Karpas-422 (cell line): ENCODE results near the gene DUSP16. TPM values are rescaled to one million over a fixed set of nuclear protein-coding genes. Genes with fewer than 3 reads are reported as not detected.
"Not testable (repeated sequence)": the region's sequence is repeated elsewhere in the genome, so short reads cannot be mapped to it uniquely, and the experiment has no call there.

ENCODE experiments used
- DNase-seq: peaks from one replicate; pipeline ENCODE4 v3.0.0-alpha.2; 2015
- H2AFZ ChIP-seq: fragments of 200-600 bp; sonication (generic); 2 replicates; pipeline ENCODE4 v1.6.1; 2014; ENCODE audit warnings: antibody characterized with exemption, low read length, mixed read lengths
- H3K27ac ChIP-seq: fragments of 200-600 bp; sonication (generic); 2 replicates; pipeline ENCODE4 v1.5.1; 2014; ENCODE audit warnings: mild to moderate bottlenecking, low read length, moderate library complexity
- H3K27me3 ChIP-seq: fragments of 200-600 bp; sonication (generic); 2 replicates; pipeline ENCODE4 v1.6.1; 2014; ENCODE audit warnings: low read length, mixed read lengths
- H3K36me3 ChIP-seq: fragments of 200-600 bp; sonication (generic); 2 replicates; pipeline ENCODE4 v1.6.1; 2014; ENCODE audit warnings: low read length, mixed read lengths; ENCODE audit not compliant: insufficient read depth
- H3K4me1 ChIP-seq: fragments of 200-600 bp; sonication (generic); 2 replicates; pipeline ENCODE4 v1.6.1; 2014; ENCODE audit warnings: mild to moderate bottlenecking, low read length, mixed read lengths
- H3K4me2 ChIP-seq: fragments of 200-600 bp; sonication (generic); 2 replicates; pipeline ENCODE4 v1.6.1; 2014; ENCODE audit warnings: low read length, low read depth, mild to moderate bottlenecking; ENCODE audit not compliant: poor library complexity, severe bottlenecking
- H3K4me3 ChIP-seq: fragments of 200-600 bp; sonication (generic); 2 replicates; pipeline ENCODE4 v1.5.1; 2014; ENCODE audit warnings: mild to moderate bottlenecking, antibody characterized with exemption, low read length, mixed read lengths
- H3K79me2 ChIP-seq: fragments of 200-600 bp; sonication (generic); 2 replicates; pipeline ENCODE4 v1.6.1; 2014; ENCODE audit warnings: mild to moderate bottlenecking, low read length, mixed read lengths
- H3K9ac ChIP-seq: fragments of 200-600 bp; sonication (generic); 2 replicates; pipeline ENCODE4 v1.6.0; 2014; ENCODE audit warnings: low read length
- H3K9me2 ChIP-seq: fragments of 200-600 bp; sonication (generic), shearing (Covaris generic); replicated peaks from 2 replicates; pipeline ENCODE4 v1.6.0; 2014; ENCODE audit warnings: mild to moderate bottlenecking, low read length, moderate library complexity; ENCODE audit not compliant: insufficient read depth
- H3K9me3 ChIP-seq: fragments of 300-700, 200-600 bp; sonication (generic); 2 replicates; pipeline ENCODE4 v1.6.1; 2014; ENCODE audit warnings: low read length, mixed read lengths
- H4K20me1 ChIP-seq: fragments of 200-600 bp; sonication (generic); 2 replicates; pipeline ENCODE4 v1.6.1; 2014; ENCODE audit warnings: mild to moderate bottlenecking, antibody characterized with exemption, low read length, low read depth; ENCODE audit not compliant: insufficient read depth
- total RNA-seq: library from RNA; depleted of rRNA; stranded (reverse); fragments of >200 nt; shearing (Covaris generic); gene quantifications from 2 replicates; pipeline ENCODE4 v1.2.3, GENCODE V29; 2014; ENCODE audit warnings: low replicate concordance

DUSP16 gene
- total RNA-seq, 1 experiment from 2014 or later, result 1.8 TPM

DNA sequence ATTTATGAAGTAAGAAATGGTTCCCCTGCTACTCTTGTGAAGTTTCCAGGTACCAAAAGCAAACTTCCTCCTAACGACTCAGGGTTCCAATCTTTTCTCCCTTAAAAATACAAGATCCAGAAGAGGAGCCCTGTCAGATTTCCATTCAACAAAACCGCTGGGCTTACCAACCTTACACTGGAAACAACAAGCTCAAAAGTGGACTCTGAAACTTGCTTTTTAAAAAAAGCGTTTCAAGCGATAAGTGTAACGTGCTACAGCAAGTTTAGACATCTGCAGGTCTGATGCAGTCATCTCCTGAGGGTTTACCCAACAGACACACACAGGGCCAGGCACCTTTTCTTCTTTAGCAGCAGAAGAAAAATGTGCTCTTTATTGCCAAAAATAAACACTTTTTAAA lies 42.1 kb upstream of the DUSP16 start:
- DNase-seq, result no peak
- H3K79me2 ChIP-seq, result no peaks in the 10 kb centered on the region
- peaks cover 10% of the 10 kb centered on the region for H3K4me1 ChIP-seq
- no peak overlapping the region for H3K4me2 ChIP-seq
- no peaks in the 10 kb centered on the region for H3K9me2 ChIP-seq
- H2AFZ ChIP-seq, result no peak overlapping the region
- no peaks in the 10 kb centered on the region for H4K20me1 ChIP-seq
- no peak overlapping the region for H3K9ac ChIP-seq
- H3K27me3 ChIP-seq, result no peaks in the 10 kb centered on the region
- H3K36me3 ChIP-seq, result no peaks in the 10 kb centered on the region
- H3K9me3 ChIP-seq, result no peaks in the 10 kb centered on the region
- H3K4me3 ChIP-seq, result no peak overlapping the region
- no peak overlapping the region for H3K27ac ChIP-seq

DNA sequence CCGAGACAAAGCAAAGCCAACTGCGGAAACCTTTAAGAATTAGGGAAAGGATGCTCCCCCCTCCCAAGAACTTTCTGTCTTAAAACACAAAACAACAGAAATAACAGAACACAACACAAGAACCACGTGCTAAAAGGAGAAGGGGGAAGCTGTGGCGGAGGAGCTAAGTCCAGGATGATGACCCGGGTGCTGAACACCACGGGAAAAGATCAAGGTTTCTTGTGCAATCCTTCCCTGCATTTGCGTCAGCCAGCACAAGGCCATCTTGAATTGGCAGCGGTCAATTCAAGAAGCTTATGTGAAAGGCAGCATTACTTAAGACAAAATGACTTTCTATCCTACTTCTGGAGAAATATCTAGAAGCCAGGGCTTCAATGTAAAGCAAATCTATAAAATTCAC lies 38.0 kb upstream of the DUSP16 start:
- no peak overlapping the region for H3K27ac ChIP-seq
- H3K4me3 ChIP-seq, result no peak overlapping the region
- no peaks in the 10 kb centered on the region for H3K4me1 ChIP-seq
- no peaks in the 10 kb centered on the region for H3K9me2 ChIP-seq
- H3K4me2 ChIP-seq, result no peak overlapping the region
- H3K79me2 ChIP-seq, result no peaks in the 10 kb centered on the region
- no peak for DNase-seq
- H3K36me3 ChIP-seq, result no peaks in the 10 kb centered on the region
- no peaks in the 10 kb centered on the region for H4K20me1 ChIP-seq
- no peak overlapping the region for H3K9ac ChIP-seq
- H2AFZ ChIP-seq, result no peak overlapping the region
- no peaks in the 10 kb centered on the region for H3K9me3 ChIP-seq
- H3K27me3 ChIP-seq, result no peaks in the 10 kb centered on the region

DNA sequence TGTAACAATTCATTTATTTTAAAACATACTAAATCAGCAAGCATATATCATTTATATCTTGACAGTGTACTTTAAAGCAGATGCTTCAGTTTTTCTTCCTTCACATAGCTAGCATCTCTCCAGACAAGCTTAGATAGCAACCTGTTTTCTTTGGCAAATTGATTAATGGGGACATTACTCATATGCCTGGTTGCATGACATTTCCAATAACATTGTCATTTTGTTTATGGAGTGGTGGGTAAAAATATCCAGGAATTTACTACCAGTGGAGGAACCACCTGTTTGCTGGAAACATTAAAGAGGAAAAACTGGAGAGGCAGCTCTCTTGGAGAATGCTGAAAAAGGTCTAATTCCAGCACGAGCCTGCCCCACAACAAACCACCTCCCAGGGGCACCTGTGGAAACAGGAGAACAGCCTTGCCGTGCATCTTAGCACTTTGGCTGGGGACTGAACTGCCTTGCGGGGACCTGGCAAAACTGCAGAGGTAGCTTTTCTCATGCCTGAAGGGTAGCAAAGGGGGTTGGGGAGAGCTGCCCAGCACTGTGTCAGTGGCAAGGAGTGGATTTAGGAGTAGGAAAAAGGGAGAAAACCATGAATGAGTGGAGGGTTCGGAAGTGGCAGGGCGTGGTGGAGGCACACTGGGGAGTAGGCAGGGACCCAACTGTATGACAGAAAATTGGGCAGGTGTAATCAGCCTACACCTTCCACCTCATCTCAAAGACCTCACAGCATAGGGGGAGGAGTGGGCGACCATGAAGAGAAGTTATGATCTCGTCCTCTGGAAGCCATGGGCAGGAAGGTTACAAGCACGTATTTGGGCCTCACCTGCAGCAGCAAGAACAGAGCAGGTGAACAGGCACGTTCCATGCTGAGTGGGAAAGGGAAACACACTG lies 37.3 kb upstream of the DUSP16 start:
- Histone ChIP-seq H3K4me1 (no peaks in the 10 kb centered on the region), H3K4me3 (no peak overlapping the region), H3K9me2 (no peaks in the 10 kb centered on the region), H3K4me2 (no peak overlapping the region), H3K9me3 (no peaks in the 10 kb centered on the region), H4K20me1 (no peaks in the 10 kb centered on the region), H2AFZ (no peak overlapping the region), H3K27ac (no peak overlapping the region), H3K27me3 (no peaks in the 10 kb centered on the region), H3K9ac (no peak overlapping the region), H3K36me3 (no peaks in the 10 kb centered on the region), H3K79me2 (no peaks in the 10 kb centered on the region)
- no peak for DNase-seq

DNA sequence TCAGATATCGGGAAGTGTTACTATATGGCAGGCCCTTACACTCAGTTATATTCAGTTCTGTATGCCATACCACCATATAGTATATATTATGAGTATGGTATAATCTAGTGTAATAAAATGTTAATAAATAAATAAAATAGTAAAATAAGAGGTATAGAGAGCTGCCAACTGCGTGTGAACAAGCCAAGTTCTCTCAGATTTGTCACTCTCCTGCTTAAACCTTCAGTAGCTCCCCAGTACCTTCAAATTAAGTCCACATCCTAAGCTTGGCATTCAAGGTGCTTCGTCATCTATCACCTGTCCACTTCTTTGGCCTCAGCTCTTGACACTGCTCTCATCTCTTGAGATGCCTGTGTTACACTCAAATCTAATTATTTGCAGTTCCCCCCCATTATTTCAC lies 36.2 kb upstream of the DUSP16 start:
- Histone ChIP-seq H3K27ac (no peak overlapping the region), H3K27me3 (no peaks in the 10 kb centered on the region), H2AFZ (no peak overlapping the region), H3K4me2 (no peak overlapping the region), H3K4me3 (no peak overlapping the region), H3K79me2 (no peaks in the 10 kb centered on the region), H3K9me3 (no peaks in the 10 kb centered on the region), H3K4me1 (no peaks in the 10 kb centered on the region), H4K20me1 (no peaks in the 10 kb centered on the region), H3K9me2 (no peaks in the 10 kb centered on the region), H3K9ac (no peak overlapping the region), H3K36me3 (no peaks in the 10 kb centered on the region)
- DNase-seq, result no peak

DNA sequence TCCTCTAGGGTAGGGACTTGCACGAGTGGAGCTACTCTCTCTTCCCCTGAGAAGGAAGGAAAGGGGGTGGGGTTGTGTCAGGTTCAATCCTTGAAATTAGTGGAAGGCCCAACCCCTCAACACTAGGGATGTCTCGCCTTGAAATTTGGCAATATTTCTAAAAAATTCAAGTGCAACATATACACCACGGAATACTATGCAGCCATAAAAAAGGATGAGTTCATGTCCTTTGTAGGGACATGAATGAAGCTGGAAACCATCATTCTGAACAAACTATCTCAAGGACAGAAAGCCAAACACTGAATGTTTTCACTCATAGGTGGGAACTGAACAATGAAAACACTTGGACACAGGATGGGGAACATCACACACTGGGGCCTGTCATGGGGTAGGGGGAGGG lies 33.9 kb upstream of the DUSP16 start:
- not testable (repeated sequence) for H3K27me3 ChIP-seq, DNase-seq, H3K9ac ChIP-seq, H3K9me3 ChIP-seq, H3K4me3 ChIP-seq, H3K27ac ChIP-seq, H3K4me2 ChIP-seq, H4K20me1 ChIP-seq, H3K79me2 ChIP-seq, H2AFZ ChIP-seq, H3K9me2 ChIP-seq, H3K4me1 ChIP-seq, H3K36me3 ChIP-seq

DNA sequence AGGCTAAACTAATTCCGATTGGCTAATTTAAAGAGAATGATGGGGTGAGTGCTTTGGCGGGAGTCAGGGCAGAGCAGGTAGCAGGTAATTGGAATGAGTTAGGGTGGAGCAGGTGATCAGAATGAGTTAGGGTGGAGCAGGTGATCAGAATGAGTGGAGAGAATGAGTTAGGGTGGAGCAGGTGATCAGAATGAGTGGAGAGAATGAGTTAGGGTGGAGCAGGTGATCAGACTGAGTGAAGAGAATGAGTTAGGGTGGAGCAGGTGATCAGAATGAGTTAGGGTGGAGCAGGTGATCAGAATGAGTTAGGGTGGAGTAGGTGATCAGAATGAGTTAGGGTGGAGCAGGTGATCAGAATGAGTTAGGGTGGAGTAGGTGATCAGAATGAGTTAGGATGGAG lies 33.3 kb upstream of the DUSP16 start:
- H3K27ac ChIP-seq, H3K27me3 ChIP-seq, H4K20me1 ChIP-seq, H3K4me1 ChIP-seq, H3K4me3 ChIP-seq, H3K36me3 ChIP-seq, H3K9me2 ChIP-seq, DNase-seq, H2AFZ ChIP-seq, H3K9me3 ChIP-seq, H3K4me2 ChIP-seq, H3K79me2 ChIP-seq, H3K9ac ChIP-seq: not testable (repeated sequence)

DNA sequence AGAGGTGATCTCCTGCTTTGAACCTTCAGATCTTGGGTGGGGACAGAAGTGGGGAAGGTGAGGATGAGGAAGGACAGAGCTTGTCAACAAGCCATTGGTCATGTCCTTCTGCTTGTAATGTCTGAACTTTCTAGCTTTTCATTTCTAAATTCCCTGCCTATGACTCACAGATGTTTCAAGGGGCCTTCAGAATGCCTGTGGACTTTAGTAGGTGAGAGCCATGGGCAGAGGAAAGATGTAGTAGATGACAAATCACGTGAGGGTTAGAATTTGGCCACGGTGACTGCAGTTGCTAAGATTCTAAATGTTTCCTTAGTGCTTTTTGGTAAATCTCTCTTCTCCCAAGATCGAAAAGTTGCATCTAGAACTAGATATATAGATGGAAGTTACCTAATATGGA lies 30.3 kb upstream of the DUSP16 start:
- no peaks in the 10 kb centered on the region for H3K36me3 ChIP-seq
- no peak overlapping the region for H3K27ac ChIP-seq
- no peak overlapping the region for H3K4me2 ChIP-seq
- H3K79me2 ChIP-seq, result no peaks in the 10 kb centered on the region
- no peaks in the 10 kb centered on the region for H4K20me1 ChIP-seq
- no peaks in the 10 kb centered on the region for H3K9me3 ChIP-seq
- H2AFZ ChIP-seq, result no peak overlapping the region
- H3K9me2 ChIP-seq, result no peaks in the 10 kb centered on the region
- H3K27me3 ChIP-seq, result no peaks in the 10 kb centered on the region
- no peak overlapping the region for H3K9ac ChIP-seq
- H3K4me3 ChIP-seq, result no peak overlapping the region
- H3K4me1 ChIP-seq, result no peaks in the 10 kb centered on the region
- DNase-seq, result no peak

DNA sequence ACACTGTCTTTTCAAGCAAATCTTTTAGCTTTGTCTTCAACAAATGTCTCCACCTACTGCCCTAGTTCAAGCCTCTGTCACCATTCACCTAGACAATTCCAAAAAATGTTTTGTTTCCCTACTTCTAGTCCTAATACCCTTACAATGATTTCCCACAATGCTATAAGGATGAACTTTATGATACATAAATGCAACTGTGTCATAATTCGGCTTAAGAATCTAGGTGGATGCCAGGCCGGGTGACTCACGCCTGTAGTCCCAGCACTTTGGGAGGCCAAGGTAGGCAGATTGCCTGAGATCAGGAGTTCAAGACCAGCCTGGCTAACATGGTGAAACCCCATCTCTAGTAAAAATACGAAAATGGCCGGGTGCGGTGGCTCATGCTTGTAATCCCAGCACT lies 28.3 kb upstream of the DUSP16 start:
- Histone ChIP-seq H3K9me3 (no peaks in the 10 kb centered on the region), H4K20me1 (no peaks in the 10 kb centered on the region), H3K4me3 (no peak overlapping the region), H3K4me1 (no peaks in the 10 kb centered on the region), H3K27me3 (no peaks in the 10 kb centered on the region), H3K27ac (no peak overlapping the region), H3K9ac (no peak overlapping the region), H2AFZ (no peak overlapping the region), H3K79me2 (no peaks in the 10 kb centered on the region), H3K4me2 (no peak overlapping the region), H3K36me3 (no peaks in the 10 kb centered on the region), H3K9me2 (no peaks in the 10 kb centered on the region)
- no peak for DNase-seq
